ENCODE data around the gene RBBP8NL.

DNA sequence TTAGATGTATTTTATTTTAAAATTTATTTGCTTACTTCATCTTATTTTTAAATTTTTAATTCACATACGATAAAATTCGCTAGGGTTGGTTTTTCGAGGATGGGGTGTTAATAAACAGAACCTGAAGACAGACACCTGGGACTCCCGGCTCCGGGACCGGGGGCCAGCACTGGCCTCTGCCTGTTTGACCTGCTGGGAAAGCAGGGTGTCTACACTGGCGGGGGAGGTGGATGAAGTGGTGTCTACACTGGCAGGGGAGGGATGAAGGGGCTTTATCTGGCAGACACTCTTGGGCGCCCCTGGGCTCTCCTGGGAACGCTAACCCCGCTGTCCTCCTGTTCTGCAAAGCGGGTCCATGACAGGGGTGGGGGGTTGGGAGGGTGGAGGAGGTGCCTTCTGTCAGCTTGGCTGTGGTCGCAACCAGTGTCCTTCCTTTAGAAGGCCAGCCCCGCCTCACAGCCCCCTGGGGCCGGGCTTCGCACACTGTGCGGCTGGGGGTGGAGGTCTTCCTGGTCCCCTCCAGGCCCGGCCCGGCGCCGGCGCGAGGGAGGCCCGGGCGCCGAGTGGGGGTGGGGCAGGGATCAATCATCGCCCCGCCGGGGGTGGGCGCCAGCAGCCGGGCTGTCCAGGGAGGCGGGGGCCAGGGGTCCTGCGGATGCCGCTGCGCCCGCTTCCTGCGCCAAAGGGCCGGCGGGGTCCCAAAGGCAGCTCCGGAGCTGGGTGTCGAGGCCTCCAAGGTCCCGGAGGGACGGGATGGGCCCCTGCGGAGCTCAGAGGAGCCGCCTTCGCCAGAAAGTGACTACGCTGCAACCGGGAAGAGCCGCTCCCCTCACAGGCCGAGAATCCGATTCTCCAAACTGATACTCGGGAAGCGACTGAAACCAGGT lies 46.6 kb upstream of the RBBP8NL start:
- no peak for TF ChIP-seq TAF1 (IDR thresholded peaks at IDR 0.05; ENCODE audit: borderline replicate concordance, low read depth, low read length)
- TF ChIP-seq POLR2A (IDR thresholded peaks at IDR 0.05; ENCODE audit: low read depth, low read length): no peak
- TF ChIP-seq POLR2AphosphoS5 (IDR thresholded peaks at IDR 0.05; ENCODE audit: low read depth, low read length): no peak

Data from GM12892 (cell line).